Activated naive CD8-positive, alpha-beta T cell (primary cell): Measurements from ENCODE around the gene PJA1.

Experiments
- H3K27ac Mint-ChIP-seq: one replicate; pipeline ENCODE4 v1.8.0; 2021; ENCODE audit warnings: mixed read lengths
- H3K27me3 Mint-ChIP-seq: one replicate; pipeline ENCODE4 v1.8.0; 2021; ENCODE audit warnings: mixed read lengths
- H3K36me3 Mint-ChIP-seq: one replicate; pipeline ENCODE4 v1.8.0; 2021; ENCODE audit warnings: mixed read lengths
- H3K4me1 Mint-ChIP-seq: one replicate; pipeline ENCODE4 v1.8.0; 2021; ENCODE audit warnings: low read depth, mixed read lengths
- H3K4me3 Mint-ChIP-seq: one replicate; pipeline ENCODE4 v1.8.0; 2021; ENCODE audit warnings: mild to moderate bottlenecking, mixed read lengths
- H3K9me3 Mint-ChIP-seq: one replicate; pipeline ENCODE4 v1.8.0; 2021; ENCODE audit warnings: low read depth, mixed read lengths

PJA1 gene

GRCh38 chrX:69139516-69139915 lies 25.7 kb downstream of the PJA1 start:
- H3K27ac Mint-ChIP-seq: no peak overlapping the region
- H3K4me1 Mint-ChIP-seq: no peaks in the 10 kb centered on the region

GRCh38 chrX:69138512-69138911 lies 26.7 kb downstream of the PJA1 start:
- Mint-ChIP-seq H3K27me3 (peaks cover 2% of the 10 kb centered on the region), H3K4me3 (no peak overlapping the region)

More at GRCh38 chrX:69139516-69139915, 25.7 kb downstream of the PJA1 start:
- H3K4me3 Mint-ChIP-seq: no peak overlapping the region
- H3K9me3 Mint-ChIP-seq: no peaks in the 10 kb centered on the region
- no peaks in the 10 kb centered on the region for H3K27me3 Mint-ChIP-seq
- no peaks in the 10 kb centered on the region for H3K36me3 Mint-ChIP-seq

GRCh38 chrX:69138118-69138390 lies 27.2 kb downstream of the PJA1 start:
- Mint-ChIP-seq H3K4me1 (no peaks in the 10 kb centered on the region), H3K36me3 (no peaks in the 10 kb centered on the region), H3K27ac (no peak overlapping the region), H3K27me3 (peaks cover 4% of the 10 kb centered on the region), H3K4me3 (no peak overlapping the region), H3K9me3 (no peaks in the 10 kb centered on the region)

More at GRCh38 chrX:69138512-69138911, 26.7 kb downstream of the PJA1 start:
- no peaks in the 10 kb centered on the region for H3K36me3 Mint-ChIP-seq
- no peaks in the 10 kb centered on the region for H3K4me1 Mint-ChIP-seq
- no peak overlapping the region for H3K27ac Mint-ChIP-seq
- no peaks in the 10 kb centered on the region for H3K9me3 Mint-ChIP-seq

GRCh38 chrX:69137371-69138117 lies 27.7 kb downstream of the PJA1 start:
- peaks cover 4% of the 10 kb centered on the region for H3K27me3 Mint-ChIP-seq
- no peaks in the 10 kb centered on the region for H3K4me1 Mint-ChIP-seq
- H3K27ac Mint-ChIP-seq: no peak overlapping the region
- H3K4me3 Mint-ChIP-seq: no peak overlapping the region
- H3K9me3 Mint-ChIP-seq: no peaks in the 10 kb centered on the region
- H3K36me3 Mint-ChIP-seq: no peaks in the 10 kb centered on the region

DNA sequence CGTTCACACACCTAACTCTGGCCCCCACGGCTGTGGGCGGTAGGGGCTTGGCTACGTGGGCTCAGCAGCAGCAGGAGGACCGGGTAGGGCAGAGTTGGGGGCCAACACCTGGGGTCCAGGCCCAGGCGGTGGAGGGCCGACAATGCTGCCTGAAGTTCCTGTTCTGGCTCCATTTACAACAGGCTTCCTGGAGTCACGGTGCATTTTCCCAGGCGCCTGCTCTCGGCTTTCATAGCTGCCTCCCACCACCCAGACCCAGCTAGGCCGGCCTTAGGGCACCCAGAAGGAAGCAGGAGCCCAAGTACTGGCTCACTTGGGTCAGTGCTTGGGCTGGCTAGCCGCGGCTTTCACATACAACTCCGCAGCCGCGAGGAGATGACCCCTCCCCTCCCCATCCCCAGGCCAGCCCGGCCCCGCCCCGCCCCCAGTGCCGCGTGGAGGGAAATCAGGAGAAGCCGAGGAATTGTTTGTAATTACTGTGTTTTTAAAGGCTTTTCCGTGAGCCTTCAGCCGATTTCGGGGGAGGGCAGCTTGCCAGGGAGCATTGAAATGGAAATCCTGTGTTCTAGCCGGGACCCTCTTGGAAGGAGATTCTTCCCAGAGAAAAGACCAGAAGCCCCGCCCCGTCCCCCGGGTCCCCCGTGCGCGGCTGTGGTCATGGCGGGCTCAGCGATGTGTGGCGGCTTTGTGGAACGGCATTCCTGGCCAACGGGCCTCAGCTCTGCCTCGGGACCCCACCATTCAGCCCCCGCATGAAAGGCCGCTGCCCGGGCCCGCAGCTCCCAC lies 28.5 kb downstream of the PJA1 start:
- Mint-ChIP-seq H3K36me3 (no peaks in the 10 kb centered on the region), H3K9me3 (no peaks in the 10 kb centered on the region), H3K27me3 (peaks cover 4% of the 10 kb centered on the region), H3K4me1 (no peaks in the 10 kb centered on the region), H3K4me3 (no peak overlapping the region), H3K27ac (no peak overlapping the region)

DNA sequence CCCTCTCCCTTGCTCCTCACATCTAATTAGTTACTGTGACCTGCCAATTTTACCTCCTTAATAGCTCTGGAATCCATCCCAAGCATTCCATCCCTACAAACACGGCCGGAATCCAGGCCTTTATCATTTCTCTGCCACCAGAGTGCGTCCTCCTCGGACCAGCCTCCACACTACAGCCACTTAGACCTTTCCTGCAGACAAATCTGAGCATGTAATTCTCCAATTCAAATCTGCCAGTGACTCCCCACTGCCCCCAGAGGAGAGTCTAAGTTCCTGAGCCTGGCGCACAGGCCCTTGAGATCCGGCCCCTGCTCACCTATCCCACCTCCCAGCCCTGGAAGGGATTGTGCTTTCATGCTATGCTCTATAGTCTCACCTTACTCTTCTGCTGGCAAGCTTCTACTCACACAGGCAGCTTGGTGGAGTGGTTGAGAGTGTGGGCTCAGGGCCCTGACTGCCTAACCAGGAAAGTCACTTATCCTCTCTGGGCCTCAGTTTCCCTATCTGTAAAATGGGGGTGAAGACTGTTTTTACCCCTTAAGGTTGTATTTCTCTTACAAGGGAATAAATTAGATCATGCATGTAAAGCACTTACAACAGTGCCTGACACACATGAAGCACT lies 31.2 kb downstream of the PJA1 start:
- no peak overlapping the region for H3K27ac Mint-ChIP-seq
- H3K4me3 Mint-ChIP-seq: no peak overlapping the region
- H3K36me3 Mint-ChIP-seq: no peaks in the 10 kb centered on the region
- H3K4me1 Mint-ChIP-seq: no peaks in the 10 kb centered on the region
- H3K27me3 Mint-ChIP-seq: peaks cover 4% of the 10 kb centered on the region
- no peaks in the 10 kb centered on the region for H3K9me3 Mint-ChIP-seq

DNA sequence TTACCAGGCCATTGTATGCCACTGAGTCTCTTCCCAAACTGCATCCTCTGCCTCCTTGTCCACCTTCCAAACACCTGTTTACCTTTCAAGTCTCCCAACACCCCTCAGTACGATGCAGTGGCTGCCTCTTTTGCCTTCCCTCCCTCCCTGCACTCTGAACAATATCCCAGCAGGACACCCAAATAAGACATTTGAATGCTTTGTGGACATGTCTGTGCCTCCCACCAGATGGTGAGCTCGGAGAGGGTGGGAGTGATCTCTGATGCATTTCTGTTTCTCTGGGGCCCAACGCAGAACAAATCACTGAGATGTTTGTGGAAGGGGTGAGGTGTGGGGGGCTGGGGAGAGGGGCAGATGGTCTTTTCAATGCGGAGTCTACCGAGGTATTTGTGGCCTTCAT lies 33.4 kb downstream of the PJA1 start:
- no peak overlapping the region for H3K4me3 Mint-ChIP-seq
- H3K27ac Mint-ChIP-seq: no peak overlapping the region
- peaks cover 8% of the 10 kb centered on the region for H3K27me3 Mint-ChIP-seq
- H3K36me3 Mint-ChIP-seq: no peaks in the 10 kb centered on the region
- H3K4me1 Mint-ChIP-seq: peaks cover 4% of the 10 kb centered on the region
- no peaks in the 10 kb centered on the region for H3K9me3 Mint-ChIP-seq

- Mint-ChIP-seq H3K9me3 (no peaks in the 10 kb centered on the region), H3K36me3 (no peaks in the 10 kb centered on the region), H3K4me1 (peaks cover 4% of the 10 kb centered on the region), H3K4me3 (no peak overlapping the region), H3K27me3 (peaks cover 8% of the 10 kb centered on the region), H3K27ac (no peak overlapping the region)
These were observed 34.8 kb downstream of the PJA1 start for GRCh38 chrX:69130439-69130838.

DNA sequence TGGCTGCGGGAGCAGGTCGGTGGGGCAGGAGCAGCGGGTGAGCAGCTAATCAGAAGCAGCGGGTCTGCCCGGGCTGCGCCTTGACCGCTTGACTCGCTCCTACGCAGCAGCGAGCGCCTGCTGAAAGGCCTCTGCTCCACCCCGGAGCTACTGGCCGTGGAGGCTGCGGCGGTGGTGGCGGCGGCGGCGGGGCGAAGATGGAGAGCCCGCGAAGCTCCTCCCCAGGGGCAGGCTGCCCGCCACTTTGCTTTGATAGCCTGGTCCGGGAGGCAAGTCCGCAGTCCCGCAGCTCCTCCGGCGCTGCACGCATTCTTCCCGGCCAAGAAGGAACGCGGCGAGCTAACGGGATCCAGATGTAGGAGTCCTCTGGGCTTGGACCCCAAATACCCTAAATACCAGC lies 36.7 kb downstream of the PJA1 start:
- Mint-ChIP-seq H3K9me3 (no peaks in the 10 kb centered on the region), H3K4me3 (no peak overlapping the region), H3K4me1 (peaks cover 4% of the 10 kb centered on the region), H3K27me3 (peaks cover 7% of the 10 kb centered on the region), H3K27ac (no peak overlapping the region), H3K36me3 (no peaks in the 10 kb centered on the region)

- no peak overlapping the region for H3K27ac Mint-ChIP-seq
- no peaks in the 10 kb centered on the region for H3K9me3 Mint-ChIP-seq
- H3K36me3 Mint-ChIP-seq: no peaks in the 10 kb centered on the region
- H3K4me1 Mint-ChIP-seq: peaks cover 4% of the 10 kb centered on the region
- H3K4me3 Mint-ChIP-seq: no peak overlapping the region
- H3K27me3 Mint-ChIP-seq: peaks cover 3% of the 10 kb centered on the region
These were observed 37.8 kb downstream of the PJA1 start for GRCh38 chrX:69127466-69127865.

- H3K27me3 Mint-ChIP-seq: peaks cover 3% of the 10 kb centered on the region
- H3K4me3 Mint-ChIP-seq: no peak overlapping the region
- H3K36me3 Mint-ChIP-seq: no peaks in the 10 kb centered on the region
- no peak overlapping the region for H3K27ac Mint-ChIP-seq
- peaks cover 4% of the 10 kb centered on the region for H3K4me1 Mint-ChIP-seq
- H3K9me3 Mint-ChIP-seq: no peaks in the 10 kb centered on the region
These were observed 38.6 kb downstream of the PJA1 start for GRCh38 chrX:69126642-69127041.

GRCh38 chrX:69125094-69125493 lies 40.2 kb downstream of the PJA1 start:
- Mint-ChIP-seq H3K36me3 (no peaks in the 10 kb centered on the region), H3K27ac (no peak overlapping the region), H3K4me3 (no peak overlapping the region), H3K4me1 (peaks cover 4% of the 10 kb centered on the region), H3K27me3 (peaks cover 3% of the 10 kb centered on the region), H3K9me3 (no peaks in the 10 kb centered on the region)

GRCh38 chrX:69124108-69124507 lies 41.1 kb downstream of the PJA1 start:
- peaks cover 4% of the 10 kb centered on the region for H3K4me1 Mint-ChIP-seq
- H3K9me3 Mint-ChIP-seq: no peaks in the 10 kb centered on the region
- H3K27me3 Mint-ChIP-seq: peaks cover 3% of the 10 kb centered on the region
- no peaks in the 10 kb centered on the region for H3K36me3 Mint-ChIP-seq
- H3K27ac Mint-ChIP-seq: no peak overlapping the region
- H3K4me3 Mint-ChIP-seq: no peak overlapping the region

DNA sequence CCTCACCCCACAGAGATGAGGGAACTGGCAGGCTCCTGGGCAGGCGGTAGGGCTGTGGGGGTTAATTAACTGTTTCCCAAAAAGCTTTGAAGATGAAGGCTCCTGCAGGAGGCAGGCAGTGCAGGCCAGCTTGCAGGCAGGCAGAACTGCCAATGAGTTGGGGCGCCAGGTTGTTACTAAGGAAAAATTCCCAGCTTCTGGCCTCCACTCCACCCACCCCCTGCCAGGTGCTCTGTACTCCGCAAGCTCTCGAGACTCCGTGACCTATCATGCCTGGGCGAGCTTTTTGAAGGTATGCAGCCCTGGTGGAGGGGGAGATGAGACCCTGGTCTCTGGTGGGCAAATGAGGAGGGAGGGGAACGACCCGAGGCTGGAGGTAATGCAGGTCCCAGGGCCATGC lies 41.8 kb downstream of the PJA1 start:
- peaks cover 3% of the 10 kb centered on the region for H3K27me3 Mint-ChIP-seq
- no peak overlapping the region for H3K27ac Mint-ChIP-seq
- H3K4me3 Mint-ChIP-seq: no peak overlapping the region
- H3K36me3 Mint-ChIP-seq: no peaks in the 10 kb centered on the region
- H3K4me1 Mint-ChIP-seq: peaks cover 4% of the 10 kb centered on the region
- H3K9me3 Mint-ChIP-seq: no peaks in the 10 kb centered on the region

DNA sequence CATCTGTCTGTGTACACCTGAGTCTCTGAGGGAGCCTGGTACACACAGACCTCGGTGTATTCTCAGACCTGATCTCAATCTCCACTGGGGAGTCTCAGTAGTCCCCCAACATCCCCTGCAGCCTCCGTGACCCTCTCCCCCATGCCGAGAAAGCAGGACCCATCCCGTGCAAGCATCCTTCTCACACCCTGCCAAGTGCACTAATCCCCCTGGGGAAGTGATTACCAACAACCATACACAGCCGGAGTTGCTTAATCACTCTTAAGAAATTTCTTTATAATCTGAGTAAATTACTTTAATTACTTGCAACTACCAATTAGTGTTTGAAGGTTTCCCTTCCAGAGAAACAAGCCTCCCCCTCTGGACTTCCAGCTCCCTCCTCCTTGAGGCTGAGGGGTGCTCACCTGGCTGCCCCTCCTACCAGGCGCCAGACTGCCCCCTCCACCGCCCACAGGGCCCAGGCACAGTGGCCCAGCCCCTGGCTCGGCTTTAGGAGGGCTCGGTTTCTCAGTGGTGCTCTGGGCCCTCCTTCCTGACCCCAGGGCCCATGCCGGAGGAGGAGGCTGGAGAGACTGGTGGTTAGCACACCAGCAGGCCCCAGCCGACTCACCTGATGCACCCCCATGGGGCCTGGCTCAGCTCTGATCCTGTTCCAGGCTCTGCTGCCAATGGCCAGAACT lies 43.8 kb downstream of the PJA1 start:
- H3K27ac Mint-ChIP-seq: no peak overlapping the region
- H3K9me3 Mint-ChIP-seq: no peaks in the 10 kb centered on the region
- H3K4me3 Mint-ChIP-seq: no peak overlapping the region
- H3K4me1 Mint-ChIP-seq: no peaks in the 10 kb centered on the region
- H3K27me3 Mint-ChIP-seq: no peaks in the 10 kb centered on the region
- H3K36me3 Mint-ChIP-seq: no peaks in the 10 kb centered on the region
